Right lobe of liver (tissue), 4 donors: ENCODE results near the gene SCUBE1.

Source experiments
- POLR2A ChIP-seq: fragments of 450-650 bp; IDR thresholded peaks from one replicate; pipeline ENCODE4 v1.6.1; 2017; ENCODE audit warnings: antibody characterized with exemption, mild to moderate bottlenecking
- TF ChIP-seq, protein P1 (sequence below), 4 donors: fragments of 200-600 bp in 3 of 4; fragments of 450-650 bp in 1 of 4; IDR thresholded peaks; one replicate each; pipeline versions ENCODE4 v1.5.1 to v1.8.0; 2016 to 2022; ENCODE audit warnings: antibody characterized with exemption in 4 of 4, mild to moderate bottlenecking in 2 of 4
- donor health status: DM: no; HTN: no; CAD: no.
- donor health status: DM: no; HTN: no; CAD: no.
- donor health status: DM: no; HTN: yes; CAD: no.

GRCh38 chr22:43346521-43346929 lies 3.4 kb upstream of the SCUBE1 start:
- TF ChIP-seq POLR2A = no peak
- TF ChIP-seq, protein P1, sequence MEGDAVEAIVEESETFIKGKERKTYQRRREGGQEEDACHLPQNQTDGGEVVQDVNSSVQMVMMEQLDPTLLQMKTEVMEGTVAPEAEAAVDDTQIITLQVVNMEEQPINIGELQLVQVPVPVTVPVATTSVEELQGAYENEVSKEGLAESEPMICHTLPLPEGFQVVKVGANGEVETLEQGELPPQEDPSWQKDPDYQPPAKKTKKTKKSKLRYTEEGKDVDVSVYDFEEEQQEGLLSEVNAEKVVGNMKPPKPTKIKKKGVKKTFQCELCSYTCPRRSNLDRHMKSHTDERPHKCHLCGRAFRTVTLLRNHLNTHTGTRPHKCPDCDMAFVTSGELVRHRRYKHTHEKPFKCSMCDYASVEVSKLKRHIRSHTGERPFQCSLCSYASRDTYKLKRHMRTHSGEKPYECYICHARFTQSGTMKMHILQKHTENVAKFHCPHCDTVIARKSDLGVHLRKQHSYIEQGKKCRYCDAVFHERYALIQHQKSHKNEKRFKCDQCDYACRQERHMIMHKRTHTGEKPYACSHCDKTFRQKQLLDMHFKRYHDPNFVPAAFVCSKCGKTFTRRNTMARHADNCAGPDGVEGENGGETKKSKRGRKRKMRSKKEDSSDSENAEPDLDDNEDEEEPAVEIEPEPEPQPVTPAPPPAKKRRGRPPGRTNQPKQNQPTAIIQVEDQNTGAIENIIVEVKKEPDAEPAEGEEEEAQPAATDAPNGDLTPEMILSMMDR (IDR thresholded peaks at IDR 0.05) = peak; percentile 48 to 54 (median 50)
